Measurements from ENCODE around the gene COCH.

DNA sequence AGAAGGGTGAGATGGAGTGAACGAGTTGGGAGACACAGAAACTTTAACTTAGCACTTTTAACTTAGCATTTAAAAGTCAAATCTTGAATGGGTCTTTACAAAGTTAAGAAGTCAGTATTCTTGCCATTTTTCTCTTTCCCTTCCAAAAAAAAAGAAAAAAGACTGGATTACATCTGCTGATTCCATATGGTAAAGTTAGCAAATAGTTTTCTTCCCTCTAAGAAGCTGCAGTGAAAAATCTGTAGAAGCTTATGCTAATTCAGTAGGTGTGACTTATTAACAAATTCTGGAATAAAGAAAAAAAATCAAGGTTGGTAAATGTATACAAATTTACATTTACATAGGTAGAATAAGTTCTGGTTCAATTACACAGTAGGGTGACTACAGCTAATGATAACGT is 50.9 kb downstream of the COCH start:
- TF ChIP-seq, protein P1, sequence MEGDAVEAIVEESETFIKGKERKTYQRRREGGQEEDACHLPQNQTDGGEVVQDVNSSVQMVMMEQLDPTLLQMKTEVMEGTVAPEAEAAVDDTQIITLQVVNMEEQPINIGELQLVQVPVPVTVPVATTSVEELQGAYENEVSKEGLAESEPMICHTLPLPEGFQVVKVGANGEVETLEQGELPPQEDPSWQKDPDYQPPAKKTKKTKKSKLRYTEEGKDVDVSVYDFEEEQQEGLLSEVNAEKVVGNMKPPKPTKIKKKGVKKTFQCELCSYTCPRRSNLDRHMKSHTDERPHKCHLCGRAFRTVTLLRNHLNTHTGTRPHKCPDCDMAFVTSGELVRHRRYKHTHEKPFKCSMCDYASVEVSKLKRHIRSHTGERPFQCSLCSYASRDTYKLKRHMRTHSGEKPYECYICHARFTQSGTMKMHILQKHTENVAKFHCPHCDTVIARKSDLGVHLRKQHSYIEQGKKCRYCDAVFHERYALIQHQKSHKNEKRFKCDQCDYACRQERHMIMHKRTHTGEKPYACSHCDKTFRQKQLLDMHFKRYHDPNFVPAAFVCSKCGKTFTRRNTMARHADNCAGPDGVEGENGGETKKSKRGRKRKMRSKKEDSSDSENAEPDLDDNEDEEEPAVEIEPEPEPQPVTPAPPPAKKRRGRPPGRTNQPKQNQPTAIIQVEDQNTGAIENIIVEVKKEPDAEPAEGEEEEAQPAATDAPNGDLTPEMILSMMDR (IDR thresholded peaks at IDR 0.05; ENCODE audit: low read length) = no peak
- TF ChIP-seq EZH2 (IDR thresholded peaks at IDR 0.05; ENCODE audit: borderline replicate concordance, low read length) = no peak

Data from OCI-LY1 (cell line).